Ascending aorta (tissue), 2 donors: ENCODE measurements around the gene RIPK3. TPM values are rescaled to one million over a fixed set of nuclear protein-coding genes. Genes with fewer than 3 reads are reported as not detected.

Experiments used
- DNase-seq, 2 donors: peaks; one replicate each; pipeline ENCODE4 v3.0.0-alpha.2; 2019; ENCODE audit warnings: low spot score in 2 of 2
- H3K27ac ChIP-seq, 2 donors: fragments of 200-600 bp; sonication (generic); one replicate each; pipeline ENCODE4 v1.5.1; 2016 to 2017; ENCODE audit warnings: mild to moderate bottlenecking in 1 of 2
- H3K27me3 ChIP-seq: fragments of 200-600 bp; sonication (generic); one replicate; pipeline ENCODE4 v1.5.1; 2017
- H3K36me3 ChIP-seq, 2 donors: fragments of 200-600 bp; sonication (generic); one replicate each; pipeline ENCODE4 v1.5.1; 2016
- H3K4me1 ChIP-seq, 2 donors: fragments of 200-600 bp; sonication (generic); one replicate each; pipeline ENCODE4 v1.5.1; 2016 to 2017; ENCODE audit warnings: mild to moderate bottlenecking in 1 of 2
- H3K4me3 ChIP-seq, 2 donors: fragments of 200-600 bp; sonication (generic); one replicate each; pipeline ENCODE4 v1.5.1; 2016 to 2017; ENCODE audit warnings: mild to moderate bottlenecking in 1 of 2
- H3K9me3 ChIP-seq, 2 donors: fragments of 200-600 bp; sonication (generic); one replicate each; pipeline ENCODE4 v1.5.1; 2016
- intact Hi-C: fragments of 100-400 bp; cut with DNase I; formaldehyde crosslinking; loops from one replicate; pipeline ENCODE4 v1.15.1; 2023
- total RNA-seq: library from RNA; depleted of rRNA; stranded (reverse); fragments of >200 nt; gene quantifications from one replicate; pipeline ENCODE4 v1.1.0, GENCODE V29; 2016
- TF ChIP-seq, protein P1 (sequence below), 3 experiments: fragments of 200-600 bp in 2 of 3; fragments of 450-650 bp in 1 of 3; sonication (generic) in 2 of 3; IDR thresholded peaks; one replicate each; pipeline ENCODE4 v1.5.1; 2016 to 2019; ENCODE audit warnings: antibody characterized with exemption in 3 of 3, mild to moderate bottlenecking in 1 of 3, moderate library complexity in 1 of 3

RIPK3 gene
- total RNA-seq, 1 donor from 2014 or later, result 2.3 TPM

DNA sequence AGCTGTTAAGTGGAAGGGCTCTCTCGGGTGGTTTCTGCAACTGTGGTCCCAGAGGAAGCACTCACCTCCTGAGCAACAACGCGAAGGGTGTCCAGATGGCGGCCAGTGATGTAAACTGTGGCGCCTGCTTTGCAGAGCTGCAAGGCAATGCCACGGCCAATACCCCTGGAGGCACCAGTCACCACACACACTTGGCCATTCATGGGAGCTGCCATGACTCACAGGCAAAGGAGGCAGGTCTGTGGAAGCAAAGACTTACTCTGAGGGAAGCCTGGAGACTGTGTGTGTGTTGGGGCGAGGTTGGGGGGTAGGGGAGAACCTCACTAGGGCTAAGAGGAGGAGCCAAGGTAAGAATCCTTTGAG lies 40.9 kb downstream of the RIPK3 start:
- TF ChIP-seq, protein P1, sequence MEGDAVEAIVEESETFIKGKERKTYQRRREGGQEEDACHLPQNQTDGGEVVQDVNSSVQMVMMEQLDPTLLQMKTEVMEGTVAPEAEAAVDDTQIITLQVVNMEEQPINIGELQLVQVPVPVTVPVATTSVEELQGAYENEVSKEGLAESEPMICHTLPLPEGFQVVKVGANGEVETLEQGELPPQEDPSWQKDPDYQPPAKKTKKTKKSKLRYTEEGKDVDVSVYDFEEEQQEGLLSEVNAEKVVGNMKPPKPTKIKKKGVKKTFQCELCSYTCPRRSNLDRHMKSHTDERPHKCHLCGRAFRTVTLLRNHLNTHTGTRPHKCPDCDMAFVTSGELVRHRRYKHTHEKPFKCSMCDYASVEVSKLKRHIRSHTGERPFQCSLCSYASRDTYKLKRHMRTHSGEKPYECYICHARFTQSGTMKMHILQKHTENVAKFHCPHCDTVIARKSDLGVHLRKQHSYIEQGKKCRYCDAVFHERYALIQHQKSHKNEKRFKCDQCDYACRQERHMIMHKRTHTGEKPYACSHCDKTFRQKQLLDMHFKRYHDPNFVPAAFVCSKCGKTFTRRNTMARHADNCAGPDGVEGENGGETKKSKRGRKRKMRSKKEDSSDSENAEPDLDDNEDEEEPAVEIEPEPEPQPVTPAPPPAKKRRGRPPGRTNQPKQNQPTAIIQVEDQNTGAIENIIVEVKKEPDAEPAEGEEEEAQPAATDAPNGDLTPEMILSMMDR (IDR thresholded peaks at IDR 0.05), result no peak
- H3K4me1 ChIP-seq, result peaks cover 3 to 12% of the 10 kb centered on the region in 2 donors
- no peaks in the 10 kb centered on the region for H3K27me3 ChIP-seq
- peak overlapping the region; percentile 64 to 67 for H3K27ac ChIP-seq
- H3K36me3 ChIP-seq, result peaks cover 34 to 36% of the 10 kb centered on the region in 2 donors
- intact Hi-C loops, result loop anchor here (1.0 to 5.0 kb wide), 3 partner anchors 28 to 82 kb away; partner anchors contain the start of genes MDP1, RABGGTA and TINF2
- DNase-seq, result no peak
- H3K9me3 ChIP-seq, result no peaks in the 10 kb centered on the region
- peak overlapping the region; percentile 51 to 84 for H3K4me3 ChIP-seq

DNA sequence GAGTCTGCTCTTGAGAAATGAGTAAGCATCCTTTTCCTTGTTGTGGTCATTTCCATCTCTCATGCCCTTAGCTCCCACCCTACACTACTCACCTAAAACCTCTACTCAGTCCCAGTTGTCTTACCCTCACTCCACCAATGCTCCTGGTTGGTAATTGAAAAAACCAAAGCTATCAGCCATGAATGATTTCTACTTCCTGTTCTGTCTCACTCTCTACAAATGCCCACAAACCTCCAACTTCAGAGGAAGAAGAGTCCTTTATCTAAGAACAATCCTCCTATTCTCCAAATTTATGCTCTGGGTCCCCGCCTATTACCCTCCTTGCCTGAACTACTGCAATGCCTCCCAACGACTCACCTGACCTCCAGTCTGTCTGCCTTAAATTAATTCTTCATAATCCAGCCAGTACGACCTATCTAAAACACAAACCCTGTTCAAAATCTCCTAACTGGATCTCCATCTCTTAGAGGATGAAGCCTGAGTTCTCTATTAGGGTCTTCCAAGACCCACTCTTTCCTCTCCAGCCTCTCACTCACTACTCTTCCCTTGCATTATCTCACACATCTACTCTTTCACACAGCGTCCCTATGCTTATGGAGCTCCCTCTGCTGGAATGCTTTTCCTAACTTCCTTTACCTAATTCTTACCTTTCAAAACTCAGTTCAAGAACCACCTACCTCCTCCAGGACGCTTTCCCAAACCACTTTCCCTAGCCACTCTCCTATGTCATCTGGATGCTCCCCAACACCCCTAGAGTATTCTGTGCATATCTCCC lies 42.4 kb downstream of the RIPK3 start:
- Histone ChIP-seq H3K9me3 (no peaks in the 10 kb centered on the region), H3K4me1 (peaks cover 3 to 12% of the 10 kb centered on the region in 2 donors), H3K27ac (no peak overlapping the region), H3K36me3 (peaks cover 21 to 23% of the 10 kb centered on the region in 2 donors), H3K4me3 (no peak overlapping the region), H3K27me3 (no peaks in the 10 kb centered on the region)
- DNase-seq, result no peak
- TF ChIP-seq, protein P1 (IDR thresholded peaks at IDR 0.05), result no peak
- intact Hi-C loops, result loop anchor here (5.0 kb wide), 1 partner anchor 80 kb away; the partner anchor contains the start of gene MDP1

- DNase-seq, result peak in 1 of 2 donors; percentile 76
- Histone ChIP-seq H3K36me3 (peaks cover 21 to 25% of the 10 kb centered on the region in 2 donors), H3K9me3 (no peaks in the 10 kb centered on the region), H3K27ac (no peak overlapping the region), H3K4me3 (no peak overlapping the region), H3K4me1 (peaks cover 3 to 12% of the 10 kb centered on the region in 2 donors), H3K27me3 (no peaks in the 10 kb centered on the region)
- TF ChIP-seq, protein P1 (IDR thresholded peaks at IDR 0.05), result peak; percentile 52 to 59 (median 54)
- intact Hi-C loops, result loop anchor here (5.0 kb wide), 1 partner anchor 79 kb away; the partner anchor contains the start of gene MDP1
These were observed 43.2 kb downstream of the RIPK3 start for GRCh38 chr14:24296341-24297157.

DNA sequence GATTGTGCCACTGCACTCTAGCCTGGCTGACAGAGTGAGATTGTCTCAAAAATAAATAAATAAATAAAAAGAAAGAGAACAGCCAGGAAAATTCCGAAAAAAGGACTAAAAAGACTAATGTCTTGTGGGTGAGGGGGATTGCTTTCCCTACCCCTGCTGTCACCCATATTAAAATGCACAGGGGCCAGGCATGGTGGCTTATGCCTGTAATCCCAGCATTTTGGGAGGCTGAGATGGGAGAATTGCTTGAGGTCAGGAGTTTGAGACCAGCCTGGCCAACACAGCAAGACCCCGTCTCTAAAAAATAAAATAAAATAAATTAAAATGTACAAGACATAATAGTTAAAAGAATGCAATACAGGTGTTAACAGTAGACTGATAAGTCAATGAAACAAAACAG lies 46.3 kb downstream of the RIPK3 start:
- no peaks in the 10 kb centered on the region for H3K9me3 ChIP-seq
- intact Hi-C loops, result no loop called here
- no peak overlapping the region for H3K27ac ChIP-seq
- H3K36me3 ChIP-seq, result peaks cover 40 to 41% of the 10 kb centered on the region in 2 donors
- no peaks in the 10 kb centered on the region for H3K4me1 ChIP-seq
- TF ChIP-seq, protein P1 (IDR thresholded peaks at IDR 0.05), result no peak
- H3K4me3 ChIP-seq, result no peak overlapping the region
- no peaks in the 10 kb centered on the region for H3K27me3 ChIP-seq
- no peak for DNase-seq

- H3K27me3 ChIP-seq, result no peaks in the 10 kb centered on the region
- intact Hi-C loops, result no loop called here
- DNase-seq, result no peak
- TF ChIP-seq, protein P1 (IDR thresholded peaks at IDR 0.05), result no peak
- no peaks in the 10 kb centered on the region for H3K4me1 ChIP-seq
- no peak overlapping the region for H3K27ac ChIP-seq
- no peak overlapping the region for H3K4me3 ChIP-seq
- H3K9me3 ChIP-seq, result no peaks in the 10 kb centered on the region
- H3K36me3 ChIP-seq, result peaks cover 40 to 41% of the 10 kb centered on the region in 2 donors
These were observed 47.5 kb downstream of the RIPK3 start for GRCh38 chr14:24292118-24292807.
